Sigmoid colon (tissue), 7 donors: Measurements from ENCODE around the gene ASF1B. TPM values are rescaled to one million over a fixed set of nuclear protein-coding genes. Genes with fewer than 3 reads are reported as not detected.

Experiments used
- DNase-seq: peaks from one replicate; pipeline ENCODE4 v3.0.0-alpha.2; 2019
- H3K27ac ChIP-seq, 4 donors: fragments of 200-600 bp; sonication (generic); one replicate each; pipeline ENCODE4 v1.5.1; 2016 to 2019; ENCODE audit warnings: mild to moderate bottlenecking in 1 of 4
- H3K27me3 ChIP-seq, 3 donors: fragments of 200-600 bp; sonication (generic); one replicate each; pipeline ENCODE4 v1.5.1; 2019; ENCODE audit warnings: mild to moderate bottlenecking in 1 of 3
- H3K36me3 ChIP-seq, 4 donors: fragments of 200-600 bp; sonication (generic); one replicate each; pipeline ENCODE4 v1.5.1; 2016 to 2019
- H3K4me1 ChIP-seq, 4 donors: fragments of 200-600 bp; sonication (generic); one replicate each; pipeline ENCODE4 v1.5.1; 2017 to 2019
- H3K4me3 ChIP-seq, 4 donors: fragments of 200-600 bp; sonication (generic); one replicate each; pipeline ENCODE4 v1.5.1; 2017 to 2019; ENCODE audit warnings: mild to moderate bottlenecking in 2 of 4, moderate library complexity in 1 of 4
- H3K9me3 ChIP-seq, 4 donors: fragments of 200-600 bp in 3 of 4; sonication (generic) in 3 of 4; one replicate each; pipeline versions ENCODE4 v1.5.1 to v1.6.1; 2013 to 2019
- CTCF ChIP-seq, 4 experiments: fragments of 450-650 bp in 3 of 4; fragments of 200-600 bp in 1 of 4; IDR thresholded peaks; one replicate each; pipeline ENCODE4 v1.5.1; 2016 to 2019; ENCODE audit warnings: antibody characterized with exemption in 4 of 4, mild to moderate bottlenecking in 3 of 4, moderate library complexity in 2 of 4
- EP300 ChIP-seq, 4 donors: sonication (generic); formaldehyde crosslinking; IDR thresholded peaks; one replicate each; pipeline ENCODE4 v1.6.1; 2017; ENCODE audit warnings: antibody characterized with exemption in 4 of 4
- POLR2A ChIP-seq, 2 donors: fragments of 450-650 bp; IDR thresholded peaks; one replicate each; pipeline ENCODE4 v1.6.1; 2016; ENCODE audit warnings: antibody characterized with exemption in 2 of 2, mild to moderate bottlenecking in 2 of 2, moderate library complexity in 2 of 2
- POLR2AphosphoS5 ChIP-seq, 4 donors: sonication (generic); formaldehyde crosslinking; IDR thresholded peaks; one replicate each; pipeline ENCODE4 v1.6.1; 2017; ENCODE audit warnings: antibody characterized with exemption in 4 of 4
- WGBS, 2 donors: extraction: QIAGEN DNeasy Blood & Tissue Kit; methylation state at CpG; one replicate each; pipeline ENCODE4 v1.1.7; 2013; 5-methylcytosine and 5-hydroxymethylcytosine counted together
- intact Hi-C: fragments of 100-400 bp; cut with DNase I; formaldehyde crosslinking; loops from one replicate; pipeline ENCODE4 v1.15.1; 2023
- polyA plus RNA-seq, 3 donors: library from polyadenylated mRNA; stranded (reverse); fragments of 200-250 nt; gene quantifications; one replicate each; pipeline ENCODE4 v1.2.3, GENCODE V29; 2013
- total RNA-seq, 4 donors: library from RNA; depleted of rRNA; stranded (reverse); fragments of >200 nt; gene quantifications; one replicate each; pipeline ENCODE4 v1.1.0, GENCODE V29; 2016
- donor health status: healthy with polysubstance abuse.
- donor health status: Bipolar disorder and iron deficiency.
- donor health status: healthy.

ASF1B gene
- total and polyA plus RNA-seq, 7 donors = 1.1 to 26.9 (median 2.8) TPM; not detected in 1

- peaks cover 0 to 22% (median 12%) of the 10 kb centered on the region in 4 donors for H3K36me3 ChIP-seq
- H3K4me3 ChIP-seq = peak overlapping the region; percentile 60 to 84 (median 72)
- DNase-seq = no peak
- H3K27me3 ChIP-seq = no peaks in the 10 kb centered on the region
- TF ChIP-seq POLR2A (IDR thresholded peaks at IDR 0.05) (no peak), EP300 (IDR thresholded peaks at IDR 0.05) (no peak), CTCF (IDR thresholded peaks at IDR 0.05) (peak in 1 of 4 experiments; percentile 15), POLR2AphosphoS5 (IDR thresholded peaks at IDR 0.05) (peak; percentile 62 to 81 (median 76))
- peak overlapping the region; percentile 91 to 98 (median 96) for H3K27ac ChIP-seq
- WGBS, 2 donors = 0% methylated on average over 63 to 69 of the region's 72 CpGs
- intact Hi-C loops = loop anchor here (2.0 kb wide), 1 partner anchor 24 kb away; no protein-coding TSS in a partner anchor
- peaks cover 0 to 20% (median 17%) of the 10 kb centered on the region in 4 donors for H3K4me1 ChIP-seq
- H3K9me3 ChIP-seq = peaks cover 4 to 6% (median 5%) of the 10 kb centered on the region in 4 donors
These were observed 45.1 kb downstream of the ASF1B start for GRCh38 chr19:14091081-14091812.

DNA sequence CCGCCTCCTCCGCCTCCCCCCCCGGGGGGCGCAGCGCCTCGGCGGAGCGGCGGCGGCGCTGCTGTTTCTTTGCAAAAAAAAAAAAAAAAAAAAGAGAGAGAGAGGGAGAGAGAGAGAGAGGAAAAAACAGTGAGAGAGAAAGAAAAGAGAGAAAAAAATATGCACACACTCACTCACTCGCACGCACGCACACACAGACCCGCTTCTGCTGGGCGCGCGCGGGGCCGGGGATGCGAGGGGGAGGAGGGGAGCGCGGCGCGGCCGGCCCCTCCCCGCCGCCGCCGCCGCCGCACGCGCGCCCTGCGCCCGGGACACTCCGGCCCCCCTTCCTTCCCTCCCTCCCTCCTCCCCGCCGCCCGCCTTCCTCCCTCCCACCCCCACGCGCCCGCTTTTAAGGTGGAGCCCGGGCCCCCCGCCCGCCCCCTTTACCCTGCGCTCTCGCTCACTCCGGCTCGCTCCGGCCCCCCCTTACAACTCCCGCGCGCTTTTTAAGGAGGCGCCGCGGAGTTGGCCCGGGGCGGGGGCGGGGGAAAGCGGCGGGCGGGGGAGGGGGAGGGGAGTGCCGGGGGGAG is 45.8 kb downstream of the ASF1B start, which contains the start of gene SAMD1:
Gene SAMD1, minus strand, starts transcription at position 243 of the 572 bp plus-strand sequence.
- Histone ChIP-seq H3K4me1 (peaks cover 0 to 20% (median 17%) of the 10 kb centered on the region in 4 donors), H3K27me3 (no peaks in the 10 kb centered on the region), H3K4me3 (peak within 1 kb of the TSS; percentile 60 to 84 (median 72)), H3K36me3 (peaks cover 0 to 17% (median 12%) of the 10 kb centered on the region in 4 donors), H3K27ac (peak within 1 kb of the TSS; percentile 91 to 98 (median 96)), H3K9me3 (peaks cover 4 to 6% (median 5%) of the 10 kb centered on the region in 4 donors)
- TF ChIP-seq POLR2AphosphoS5 (IDR thresholded peaks at IDR 0.05) (peak in 1 of 4 donors; percentile 9), CTCF (IDR thresholded peaks at IDR 0.05) (no peak)
- 1% methylated on average over 59 to 62 of the region's 65 CpGs for WGBS, 2 donors
- intact Hi-C loops = loop anchor here (2.0 kb wide), 1 partner anchor 24 kb away; no protein-coding TSS in a partner anchor
- DNase-seq = peak; percentile 98

- Histone ChIP-seq H3K4me3 (peak overlapping the region; percentile 60 to 84 (median 72)), H3K27ac (peak overlapping the region; percentile 91 to 98 (median 96)), H3K9me3 (peaks cover 4 to 6% (median 5%) of the 10 kb centered on the region in 4 donors), H3K36me3 (peaks cover 0 to 17% (median 12%) of the 10 kb centered on the region in 4 donors), H3K4me1 (peaks cover 0 to 20% (median 17%) of the 10 kb centered on the region in 4 donors), H3K27me3 (no peaks in the 10 kb centered on the region)
- DNase-seq = no peak
- TF ChIP-seq EP300 (IDR thresholded peaks at IDR 0.05) (no peak), POLR2A (IDR thresholded peaks at IDR 0.05) (no peak), CTCF (IDR thresholded peaks at IDR 0.05) (no peak), POLR2AphosphoS5 (IDR thresholded peaks at IDR 0.05) (no peak)
- 0 to 1% methylated on average over 142 of the region's 142 CpGs for WGBS, 2 donors
- intact Hi-C loops = loop anchor here (2.0 to 10.0 kb wide), 2 partner anchors 25 to 295 kb away; partner anchors contain the start of gene ZSWIM4
These were observed 46.5 kb downstream of the ASF1B start for GRCh38 chr19:14089662-14090508.

GRCh38 chr19:14089412-14089661 is 47.1 kb downstream of the ASF1B start:
- peaks cover 4 to 6% (median 5%) of the 10 kb centered on the region in 4 donors for H3K9me3 ChIP-seq
- peaks cover 0 to 17% (median 12%) of the 10 kb centered on the region in 4 donors for H3K36me3 ChIP-seq
- TF ChIP-seq EP300 (IDR thresholded peaks at IDR 0.05) = no peak
- TF ChIP-seq CTCF (IDR thresholded peaks at IDR 0.05) = no peak
- no peak for TF ChIP-seq POLR2A (IDR thresholded peaks at IDR 0.05)
- no peak for TF ChIP-seq POLR2AphosphoS5 (IDR thresholded peaks at IDR 0.05)
- H3K27me3 ChIP-seq = no peaks in the 10 kb centered on the region
- 16 to 22% methylated on average over 16 of the region's 16 CpGs for WGBS, 2 donors
- DNase-seq = no peak
- peak overlapping the region; percentile 49 to 98 (median 92) for H3K27ac ChIP-seq
- H3K4me1 ChIP-seq = peaks cover 0 to 20% (median 17%) of the 10 kb centered on the region in 4 donors
- intact Hi-C loops = loop anchor here (10.0 kb wide), 1 partner anchor 295 kb away; the partner anchor contains the start of gene ZSWIM4
- H3K4me3 ChIP-seq = peak overlapping the region; percentile 29 to 84 (median 72)
